CD4-positive, CD25-positive, alpha-beta regulatory T cell (primary cell): ENCODE results near the gene RASA4. TPM values are rescaled to one million over a fixed set of nuclear protein-coding genes. Genes with fewer than 3 reads are reported as not detected.
"Not testable (repeated sequence)": the region's sequence is repeated elsewhere in the genome, so short reads cannot be mapped to it uniquely, and the experiment has no call there.

Experiments
- ATAC-seq, 2 donors: fragments of 150-1000 bp; cut with Tn5 transposase; one replicate each; pipeline ENCODE4 v1.10.0; 2021; ENCODE audit warnings: low read depth in 2 of 2, moderate number of reproducible peaks in 2 of 2, moderate library complexity in 1 of 2
- DNase-seq, 3 donors: peaks; one replicate each; pipeline versions ENCODE4 v3.0.0 to v3.0.0-alpha.2; 2012 to 2022; ENCODE audit warnings: mixed read lengths in 1 of 3
- H3K27ac ChIP-seq: one replicate; pipeline ENCODE4 v1.7.0; 2013; ENCODE audit warnings: mild to moderate bottlenecking, low read length; ENCODE audit not compliant: insufficient read depth, poor library complexity, severe bottlenecking
- H3K27me3 ChIP-seq: one replicate; pipeline ENCODE4 v1.7.0; 2013; ENCODE audit warnings: low read length; ENCODE audit not compliant: control insufficient read depth, insufficient read depth
- H3K36me3 ChIP-seq: one replicate; pipeline ENCODE4 v1.7.0; 2013; ENCODE audit warnings: mild to moderate bottlenecking, low read length, moderate library complexity; ENCODE audit not compliant: control insufficient read depth, insufficient read depth
- H3K4me1 ChIP-seq: 2 replicates; pipeline ENCODE4 v1.7.0; 2013; ENCODE audit warnings: mild to moderate bottlenecking, low read length; ENCODE audit not compliant: insufficient read depth, control insufficient read depth, poor library complexity, severe bottlenecking
- H3K4me3 ChIP-seq: one replicate; pipeline ENCODE4 v1.7.0; 2013; ENCODE audit warnings: low read depth, mild to moderate bottlenecking, low read length, moderate library complexity
- H3K9me3 ChIP-seq, 2 experiments: 1 replicate in 1 of 2; 2 replicates in 1 of 2; pipeline ENCODE4 v1.7.0; 2013; ENCODE audit warnings: low read length in 2 of 2, mild to moderate bottlenecking in 1 of 2, moderate library complexity in 1 of 2; ENCODE audit not compliant: control insufficient read depth in 2 of 2
- H3K27ac Mint-ChIP-seq, 3 donors: one replicate each; pipeline ENCODE4 v1.8.0; 2020 to 2022; ENCODE audit warnings: mild to moderate bottlenecking in 3 of 3, mixed read lengths in 3 of 3, moderate library complexity in 2 of 3
- H3K27me3 Mint-ChIP-seq: one replicate; pipeline ENCODE4 v1.8.0; 2022; ENCODE audit warnings: mild to moderate bottlenecking, mixed read lengths
- H3K36me3 Mint-ChIP-seq: one replicate; pipeline ENCODE4 v1.8.0; 2020; ENCODE audit warnings: mixed read lengths
- H3K4me1 Mint-ChIP-seq, 4 donors: one replicate each; pipeline ENCODE4 v1.8.0; 2020 to 2022; ENCODE audit warnings: mixed read lengths in 4 of 4, mild to moderate bottlenecking in 1 of 4
- H3K4me3 Mint-ChIP-seq, 4 donors: one replicate each; pipeline ENCODE4 v1.8.0; 2020 to 2022; ENCODE audit warnings: mild to moderate bottlenecking in 4 of 4, mixed read lengths in 4 of 4, moderate library complexity in 3 of 4
- H3K9me3 Mint-ChIP-seq, 7 donors: one replicate each; pipeline ENCODE4 v1.8.0; 2020 to 2022; ENCODE audit warnings: mixed read lengths in 7 of 7, mild to moderate bottlenecking in 3 of 7, moderate library complexity in 2 of 7
- polyA plus RNA-seq, 4 donors: library from polyadenylated mRNA; unstranded; fragments of 300-500 nt; fragmentation: Illumina TruSeq; gene quantifications; one replicate each; pipeline ENCODE4 v1.2.3, GENCODE V29; 2021
- total RNA-seq: library from RNA; stranded (reverse); gene quantifications from one replicate; pipeline ENCODE4 v1.2.3, GENCODE V29; 2022

The RASA4 gene
- total and polyA plus RNA-seq, 5 donors from 2014 or later = 17.7 to 67.5 (median 20.2) TPM

DNA sequence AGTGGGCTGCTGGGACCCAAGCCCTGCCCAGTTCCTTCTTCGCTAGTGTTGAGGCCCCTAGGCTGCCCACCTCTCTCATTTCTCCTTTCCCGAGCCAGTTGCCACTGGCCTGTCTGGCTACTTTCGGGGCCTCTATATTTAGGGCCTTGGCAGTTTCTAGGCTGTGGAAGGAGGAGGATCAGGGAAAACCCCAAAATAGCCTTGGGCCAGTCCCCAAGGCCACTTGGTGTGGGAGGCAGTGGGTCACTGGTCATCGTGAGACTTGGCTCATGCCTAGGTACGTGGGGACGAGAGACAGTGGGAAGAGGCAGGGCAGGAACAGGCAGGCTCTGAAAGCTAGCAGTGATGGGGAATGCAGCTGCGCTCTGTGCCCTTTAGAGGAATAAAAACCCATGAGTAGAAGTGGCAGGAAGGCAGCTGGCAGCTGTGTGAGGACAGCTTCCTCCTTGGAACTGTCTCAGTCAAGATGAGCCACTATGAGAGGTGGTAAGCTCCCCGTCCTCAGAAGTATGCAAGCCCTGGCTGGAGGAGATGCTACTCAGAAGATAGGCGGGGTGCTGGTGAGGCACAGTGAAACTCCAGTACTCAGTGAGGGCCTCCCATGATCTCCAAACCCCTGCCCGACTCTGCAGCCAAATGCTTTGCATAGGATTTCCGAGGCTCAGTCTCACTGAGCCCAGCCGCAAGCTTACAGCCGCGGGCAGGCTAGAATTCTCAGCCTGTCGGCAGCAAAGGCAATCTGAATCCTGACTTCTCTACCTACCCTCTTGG, 2.8 kb downstream of the RASA4 start:
- H3K27ac ChIP-seq, H3K9me3 Mint-ChIP-seq, H3K27ac Mint-ChIP-seq, H3K9me3 ChIP-seq, ATAC-seq, H3K4me1 Mint-ChIP-seq, DNase-seq, H3K36me3 Mint-ChIP-seq, H3K4me1 ChIP-seq, H3K27me3 ChIP-seq, H3K4me3 Mint-ChIP-seq, H3K4me3 ChIP-seq, H3K27me3 Mint-ChIP-seq, H3K36me3 ChIP-seq: not testable (repeated sequence)

DNA sequence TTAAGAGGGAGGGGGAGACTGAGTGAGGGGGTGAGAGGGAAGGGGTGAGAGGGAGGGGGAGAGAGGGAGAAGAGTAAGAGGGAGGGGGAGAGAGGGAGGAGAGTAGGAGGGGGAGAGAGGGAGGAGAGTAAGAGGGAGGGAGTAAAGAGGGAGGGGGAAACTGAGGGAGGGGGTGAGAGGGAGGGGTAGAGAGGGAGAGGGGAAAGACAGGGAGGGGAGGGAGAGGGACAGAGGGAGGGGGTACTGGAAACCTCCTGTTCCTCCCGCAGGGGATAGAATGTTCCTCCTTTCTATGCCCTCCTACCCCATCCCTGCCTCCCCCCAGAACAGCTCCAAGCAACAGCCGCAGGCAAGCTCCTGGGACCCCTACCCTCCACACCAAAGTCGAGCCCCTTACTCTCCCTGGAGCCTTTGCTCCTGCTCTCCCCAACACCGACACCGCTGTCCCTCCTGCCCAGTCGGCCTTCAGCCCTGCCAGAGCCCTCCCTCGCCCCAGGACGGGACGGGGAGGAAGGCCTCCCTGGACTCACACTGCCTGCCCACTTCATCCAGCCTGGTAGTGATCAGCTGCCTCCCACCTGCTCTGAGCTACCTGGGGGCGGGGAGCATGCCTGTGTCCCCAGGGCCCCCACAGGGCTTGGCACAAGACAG, 4.8 kb downstream of the RASA4 start:
- not testable (repeated sequence) for H3K9me3 ChIP-seq, H3K4me1 Mint-ChIP-seq, H3K9me3 Mint-ChIP-seq, ATAC-seq, H3K4me1 ChIP-seq, H3K27ac Mint-ChIP-seq, H3K27me3 ChIP-seq, H3K4me3 ChIP-seq, H3K4me3 Mint-ChIP-seq, H3K36me3 Mint-ChIP-seq, H3K36me3 ChIP-seq, DNase-seq, H3K27me3 Mint-ChIP-seq, H3K27ac ChIP-seq

- ATAC-seq = peak; percentile 58 to 66
- not testable (repeated sequence) for H3K4me3 ChIP-seq, H3K9me3 Mint-ChIP-seq, H3K27ac Mint-ChIP-seq, H3K9me3 ChIP-seq, H3K4me1 ChIP-seq, H3K36me3 ChIP-seq, H3K36me3 Mint-ChIP-seq, H3K27me3 ChIP-seq, H3K4me1 Mint-ChIP-seq, DNase-seq, H3K27ac ChIP-seq, H3K4me3 Mint-ChIP-seq, H3K27me3 Mint-ChIP-seq
Observed at GRCh38 chr7:102611013-102611674, 5.4 kb downstream of the RASA4 start.

DNA sequence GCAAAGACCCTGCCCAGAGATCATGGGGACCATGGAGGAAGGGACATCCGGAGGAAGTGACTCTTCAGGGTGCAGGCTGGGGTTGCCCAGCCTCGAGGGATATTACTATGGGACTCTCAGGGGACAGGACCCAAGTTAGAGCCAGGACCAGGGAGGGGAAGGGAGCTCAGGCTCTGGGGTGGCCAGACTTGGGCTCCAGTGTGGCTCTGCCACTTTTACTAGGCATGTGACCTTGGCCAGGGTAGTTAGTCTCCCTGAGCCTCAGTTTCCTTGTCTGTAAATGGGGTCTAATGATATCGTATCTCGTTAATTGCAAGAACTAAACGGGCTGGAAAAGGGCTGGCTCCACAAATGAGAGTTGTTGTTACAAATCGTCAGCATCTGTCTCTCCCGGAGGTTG, 6.1 kb downstream of the RASA4 start:
- H3K4me3 Mint-ChIP-seq = peak overlapping the region in 1 of 4 donors; percentile 64

GRCh38 chr7:102609734-102610133, 6.8 kb downstream of the RASA4 start:
- H3K9me3 ChIP-seq, H3K36me3 ChIP-seq, H3K27ac ChIP-seq, H3K4me3 Mint-ChIP-seq, H3K4me3 ChIP-seq, H3K36me3 Mint-ChIP-seq, H3K4me1 ChIP-seq, H3K27me3 Mint-ChIP-seq, DNase-seq, H3K27me3 ChIP-seq, H3K9me3 Mint-ChIP-seq, H3K27ac Mint-ChIP-seq, H3K4me1 Mint-ChIP-seq, ATAC-seq: not testable (repeated sequence)

More for the DNA sequence above, 6.1 kb downstream of the RASA4 start:
- not testable (repeated sequence) for H3K9me3 Mint-ChIP-seq, H3K4me3 ChIP-seq, H3K27ac ChIP-seq, H3K27me3 Mint-ChIP-seq, H3K4me1 ChIP-seq, H3K4me1 Mint-ChIP-seq, H3K9me3 ChIP-seq, H3K27ac Mint-ChIP-seq, H3K27me3 ChIP-seq, ATAC-seq, DNase-seq, H3K36me3 Mint-ChIP-seq, H3K36me3 ChIP-seq

DNA sequence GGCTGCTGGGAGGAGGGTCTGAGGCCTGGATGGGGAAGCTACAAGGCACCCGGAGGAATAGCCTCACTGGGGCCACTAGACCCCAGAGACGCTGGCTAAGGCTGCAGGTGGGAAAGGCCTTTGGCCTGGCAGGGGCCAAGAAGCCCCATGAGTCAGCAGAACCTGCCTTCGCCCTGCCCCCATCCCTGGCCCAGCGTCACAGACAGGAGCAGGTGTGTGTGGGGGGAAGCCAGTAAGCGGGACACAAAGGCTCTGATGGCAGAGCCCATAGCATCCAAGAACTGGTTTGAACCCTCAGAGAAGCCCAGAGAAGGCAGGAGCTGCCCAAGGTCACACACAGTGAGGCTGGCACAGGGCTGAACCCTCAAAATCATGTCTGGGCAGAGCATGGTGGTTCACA, 9.7 kb downstream of the RASA4 start:
- not testable (repeated sequence) for H3K9me3 ChIP-seq, H3K27me3 Mint-ChIP-seq, ATAC-seq, H3K4me1 ChIP-seq, H3K4me3 Mint-ChIP-seq, H3K27ac ChIP-seq, H3K27me3 ChIP-seq, H3K36me3 Mint-ChIP-seq, H3K4me1 Mint-ChIP-seq, H3K27ac Mint-ChIP-seq, H3K36me3 ChIP-seq, DNase-seq, H3K4me3 ChIP-seq, H3K9me3 Mint-ChIP-seq

GRCh38 chr7:102604431-102605145, 12.0 kb downstream of the RASA4 start:
- H3K27ac ChIP-seq, H3K27ac Mint-ChIP-seq, H3K36me3 ChIP-seq, H3K27me3 ChIP-seq, H3K4me1 ChIP-seq, H3K27me3 Mint-ChIP-seq, H3K9me3 Mint-ChIP-seq, H3K4me1 Mint-ChIP-seq, H3K4me3 ChIP-seq, H3K9me3 ChIP-seq, H3K36me3 Mint-ChIP-seq, H3K4me3 Mint-ChIP-seq, ATAC-seq, DNase-seq: not testable (repeated sequence)
